ENCODE data around the gene CCDC92.

CCDC92 gene

DNA sequence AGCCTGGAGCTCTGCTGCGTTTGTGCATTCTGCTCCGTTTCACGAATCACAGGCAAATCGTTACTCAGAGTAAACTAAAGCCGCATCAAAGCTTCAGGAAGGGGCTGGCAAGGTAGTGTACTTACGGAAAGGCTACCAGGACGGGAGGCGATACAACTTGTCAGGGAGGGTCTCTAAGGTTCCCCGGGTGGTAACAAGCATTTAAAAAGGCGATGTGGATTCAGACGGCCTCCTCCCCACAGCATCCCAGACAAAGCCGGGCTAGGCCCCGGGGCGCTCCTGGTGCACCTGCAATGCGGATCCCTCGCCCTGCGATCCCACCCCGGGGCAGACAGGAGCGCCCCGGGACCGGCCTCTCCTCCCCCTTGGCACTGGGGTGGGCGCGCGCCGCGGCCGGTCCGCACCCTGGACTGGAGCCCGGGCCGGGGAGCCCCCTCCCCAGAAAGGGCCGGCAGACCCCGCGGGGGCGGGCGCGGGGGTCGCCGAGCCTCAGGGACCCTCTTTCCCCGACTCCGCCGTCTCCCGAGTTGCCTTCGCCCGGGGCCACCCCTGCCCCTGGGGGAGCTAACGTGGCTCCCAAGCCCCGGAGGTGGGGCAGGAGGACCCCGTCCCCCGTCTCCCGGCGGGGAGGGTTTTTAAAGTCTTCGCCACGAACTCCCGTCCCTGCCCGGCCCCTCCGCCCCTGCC lies 718 bp downstream of the CCDC92 start:
- DNase-seq, result peak; percentile 9

DNA sequence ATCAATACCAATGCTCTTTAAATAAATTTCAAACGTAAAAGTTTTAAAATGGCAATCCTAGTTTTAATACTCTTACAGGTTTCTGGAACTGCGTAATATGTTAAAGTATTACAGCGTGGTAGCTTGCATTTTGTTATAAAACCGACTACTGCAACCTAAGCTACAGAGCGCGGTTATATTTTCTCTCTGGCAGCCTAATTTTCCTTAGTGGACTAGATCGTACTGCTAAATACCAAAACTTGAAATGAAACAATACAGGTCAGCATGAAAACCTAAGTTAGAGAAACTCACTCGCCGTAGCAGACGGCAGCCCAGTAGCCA lies 1.2 kb downstream of the CCDC92 start:
- no peak for DNase-seq

- no peak for DNase-seq
Observed at GRCh38 chr12:123967121-123967586, 5.5 kb downstream of the CCDC92 start.

DNA sequence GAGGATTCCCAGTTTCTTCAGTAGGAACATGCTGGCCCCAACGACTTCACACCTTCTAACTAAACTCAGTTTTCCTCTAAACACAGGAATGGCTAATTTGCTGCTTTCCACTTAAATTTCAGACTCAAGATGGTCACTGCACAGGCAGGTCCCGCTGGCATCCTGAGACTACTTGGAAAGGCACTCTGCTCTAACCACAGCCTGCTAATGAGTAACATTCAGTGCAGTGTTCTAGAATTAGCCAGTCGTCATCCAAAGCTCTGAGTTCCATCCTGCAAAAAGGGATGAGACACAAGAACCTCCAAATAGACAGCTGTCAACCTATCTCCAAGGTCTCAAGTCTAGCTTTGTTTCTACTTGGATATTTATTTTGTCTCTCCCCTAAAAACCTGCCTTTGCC lies 6.0 kb downstream of the CCDC92 start:
- DNase-seq, result no peak

- no peak for DNase-seq
Observed at GRCh38 chr12:123965382-123965781, 7.2 kb downstream of the CCDC92 start.

DNA sequence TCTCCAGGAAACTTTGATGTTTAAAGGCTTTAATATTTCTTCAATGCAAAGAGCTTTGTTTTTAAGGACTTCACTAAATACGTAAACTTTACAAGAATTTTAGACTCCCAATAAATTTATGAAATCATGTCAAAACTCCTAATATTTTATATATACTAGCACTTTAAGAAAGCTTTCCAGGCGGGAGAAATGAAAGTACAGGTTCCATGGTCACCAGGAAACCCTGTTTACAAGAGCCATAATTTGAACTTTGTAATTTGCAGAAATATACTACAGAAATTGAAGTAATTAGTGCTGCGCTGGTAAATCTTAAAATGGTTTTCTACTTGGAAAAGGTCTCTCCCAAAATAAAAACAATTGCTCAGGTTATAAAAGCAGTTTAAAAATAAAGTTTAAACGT lies 8.8 kb downstream of the CCDC92 start:
- no peak for DNase-seq

DNA sequence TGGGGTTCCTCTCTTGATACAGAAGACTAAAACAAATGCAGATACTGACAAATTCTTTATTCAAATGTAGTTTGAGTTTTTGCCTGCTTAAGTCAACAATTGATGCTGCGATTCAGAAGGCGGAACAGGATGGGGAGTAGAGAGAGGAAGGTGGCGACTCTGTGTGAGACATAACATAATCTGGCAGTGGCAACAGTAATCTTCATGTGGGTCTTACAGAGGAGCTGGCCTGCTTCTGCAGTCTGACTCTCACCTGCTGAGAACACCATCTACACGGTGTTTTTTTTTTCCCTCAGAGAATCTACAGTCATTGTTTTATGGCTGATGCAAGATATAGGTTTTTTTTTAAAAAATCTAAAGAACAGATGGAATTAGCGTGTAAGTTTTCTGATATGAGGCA lies 10.1 kb downstream of the CCDC92 start:
- no peak for DNase-seq

DNA sequence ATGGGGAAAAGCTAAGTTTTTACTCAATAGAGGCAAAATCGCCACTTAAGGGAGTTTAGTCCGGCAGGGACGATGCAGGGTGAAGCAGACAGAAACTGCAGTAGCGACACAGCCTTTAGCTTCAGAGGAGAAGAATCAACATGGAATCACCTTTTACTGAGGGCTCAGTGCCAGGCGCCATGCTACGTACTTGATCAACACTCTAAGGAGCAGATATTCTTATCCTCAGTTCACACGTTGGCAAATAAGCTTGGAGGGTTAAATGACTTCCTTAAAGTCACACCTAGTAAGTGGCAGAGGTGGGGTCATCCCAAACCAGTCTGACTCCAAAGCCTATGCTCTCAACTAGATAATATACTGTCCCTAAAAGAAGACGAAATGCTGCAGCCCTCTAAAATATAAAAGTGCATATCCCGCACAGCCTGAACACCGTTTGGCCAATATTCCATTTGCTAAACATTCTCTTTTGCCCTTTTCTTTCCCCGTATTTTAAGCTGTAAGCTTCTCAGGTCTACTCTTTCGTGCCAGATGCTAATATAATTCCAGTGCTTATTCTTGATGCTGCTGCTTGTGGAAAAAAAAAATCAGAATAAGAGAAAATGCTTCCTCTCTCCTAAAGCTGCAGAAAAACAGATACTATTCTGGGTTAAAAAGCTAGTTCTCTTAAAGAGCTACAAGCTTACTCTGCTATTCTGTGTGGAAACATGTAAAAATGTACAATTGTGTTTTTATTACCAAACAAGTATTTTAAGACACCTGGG lies 10.9 kb downstream of the CCDC92 start:
- DNase-seq, result no peak

DNA sequence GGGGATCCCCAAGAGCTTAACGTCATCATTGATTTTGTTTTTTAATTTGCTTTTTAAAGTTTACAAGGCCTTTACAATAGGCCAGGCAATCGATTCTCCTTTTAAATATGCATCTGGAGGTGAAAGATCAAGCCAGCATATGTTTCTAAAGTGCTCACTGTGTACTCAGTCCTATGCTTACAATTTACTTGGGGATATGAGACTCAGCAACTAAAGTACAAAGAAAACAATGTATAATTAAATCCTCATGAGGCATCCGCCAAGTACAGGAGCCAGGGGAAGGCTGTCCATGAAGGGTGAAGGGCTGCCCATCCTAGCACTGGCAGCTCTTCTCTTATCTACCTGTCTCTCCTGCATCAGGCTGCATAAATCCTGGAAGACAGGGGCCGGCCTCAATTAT lies 11.8 kb downstream of the CCDC92 start:
- no peak for DNase-seq

- no peak for DNase-seq
Observed at GRCh38 chr12:123960029-123960735, 12.4 kb downstream of the CCDC92 start.

- DNase-seq, result no peak
Observed at GRCh38 chr12:123958876-123959275, 13.8 kb downstream of the CCDC92 start.

DNA sequence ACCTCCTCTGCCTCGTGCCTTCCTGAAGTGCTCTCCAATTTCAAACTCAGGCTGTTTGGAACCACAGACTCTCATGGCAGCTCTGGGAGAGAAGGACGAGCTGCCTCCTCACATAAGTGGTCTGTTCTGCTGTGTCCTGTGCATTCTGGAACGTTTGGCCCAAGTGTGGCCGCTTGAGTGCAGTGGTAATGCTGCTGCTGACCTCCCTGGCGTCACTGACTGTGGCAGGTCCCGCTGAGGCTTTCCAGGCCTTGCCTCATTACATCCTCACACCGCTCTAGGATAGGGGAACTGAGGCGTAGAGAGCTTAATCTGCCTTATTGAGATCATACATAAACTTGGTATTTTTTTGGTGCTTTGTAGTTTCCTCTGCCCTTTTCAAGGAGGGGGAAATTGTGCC lies 14.2 kb downstream of the CCDC92 start:
- DNase-seq, result no peak

GRCh38 chr12:123957196-123957595 lies 15.4 kb downstream of the CCDC92 start:
- no peak for DNase-seq

GRCh38 chr12:123956249-123956648 lies 16.4 kb downstream of the CCDC92 start:
- DNase-seq, result no peak

GRCh38 chr12:123954647-123955350 lies 17.8 kb downstream of the CCDC92 start:
- DNase-seq, result no peak

DNA sequence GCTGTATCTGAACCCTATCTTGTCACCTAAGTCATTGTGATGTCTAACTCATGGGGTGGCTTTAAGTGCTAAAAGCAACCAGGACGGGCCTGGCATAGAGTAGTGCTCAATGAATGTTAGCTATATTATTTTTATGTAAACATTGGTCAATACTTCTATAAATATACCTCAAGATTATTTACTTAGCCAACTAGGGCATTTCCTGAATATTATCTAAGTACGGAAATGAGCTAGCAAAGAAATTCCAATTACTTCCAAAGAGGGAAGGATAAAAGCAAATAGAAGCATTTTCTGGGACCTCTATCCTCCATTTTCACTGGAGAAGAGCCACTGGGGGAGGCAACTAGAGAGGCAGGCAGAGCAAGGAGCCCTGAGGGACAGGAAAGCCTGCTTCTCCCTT lies 20.6 kb downstream of the CCDC92 start:
- no peak for DNase-seq

DNA sequence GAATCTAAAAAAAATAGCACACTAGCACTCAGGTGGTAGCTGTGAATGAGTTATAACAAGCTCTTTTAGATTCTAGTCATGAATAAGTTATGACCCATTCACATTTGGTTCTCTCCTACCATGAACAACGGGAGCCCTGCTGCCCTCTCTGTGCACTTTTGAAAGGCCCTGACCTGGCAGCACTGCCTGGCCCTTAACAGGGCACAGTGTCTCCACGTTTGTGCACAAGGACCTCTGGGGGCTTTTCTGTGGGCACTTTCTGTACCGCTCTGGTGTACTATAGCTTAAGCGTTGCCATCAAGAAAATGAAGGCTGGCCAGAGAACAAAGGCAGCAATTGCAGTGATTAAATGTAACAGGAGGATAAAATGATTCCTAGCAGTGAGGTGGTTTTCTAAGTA lies 21.2 kb downstream of the CCDC92 start:
- DNase-seq, result no peak

GRCh38 chr12:123950476-123951349 lies 21.9 kb downstream of the CCDC92 start:
- DNase-seq, result no peak

DNA sequence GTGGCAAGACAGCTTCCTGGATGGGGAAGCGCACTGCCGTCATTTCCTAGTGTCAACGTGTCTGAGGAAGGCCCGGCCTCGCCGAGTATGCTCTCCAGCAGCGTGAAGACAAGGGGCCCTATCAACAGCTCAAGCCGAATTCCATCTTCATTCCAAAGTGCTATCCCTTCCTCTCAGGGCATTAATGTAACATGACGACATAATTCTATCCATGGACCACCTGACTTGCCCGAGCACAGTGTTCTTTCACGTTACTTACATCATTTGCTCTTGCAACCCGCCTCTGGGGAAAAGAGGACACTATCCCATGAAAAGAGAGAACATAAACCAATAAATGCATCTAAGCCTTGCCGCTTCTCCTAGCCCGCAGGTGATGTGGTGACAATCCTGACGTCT lies 22.9 kb downstream of the CCDC92 start:
- no peak for DNase-seq

- no peak for DNase-seq
Observed at GRCh38 chr12:123948796-123949769, 23.5 kb downstream of the CCDC92 start.

GRCh38 chr12:123948401-123948795 lies 24.2 kb downstream of the CCDC92 start:
- no peak for DNase-seq

Measured in stimulated activated naive CD4-positive, alpha-beta T cell treated with Interleukin-2 at 50 U/mL for 16 hours (primary cell).